Ascending aorta (tissue), 2 donors: ENCODE results near the gene FOXA3. TPM values are rescaled to one million over a fixed set of nuclear protein-coding genes. Genes with fewer than 3 reads are reported as not detected.

ENCODE experiments used
- DNase-seq, 2 donors: peaks; one replicate each; pipeline ENCODE4 v3.0.0-alpha.2; 2019; ENCODE audit warnings: low spot score in 2 of 2
- H3K27ac ChIP-seq, 2 donors: fragments of 200-600 bp; sonication (generic); one replicate each; pipeline ENCODE4 v1.5.1; 2016 to 2017; ENCODE audit warnings: mild to moderate bottlenecking in 1 of 2
- H3K27me3 ChIP-seq: fragments of 200-600 bp; sonication (generic); one replicate; pipeline ENCODE4 v1.5.1; 2017
- H3K36me3 ChIP-seq, 2 donors: fragments of 200-600 bp; sonication (generic); one replicate each; pipeline ENCODE4 v1.5.1; 2016
- H3K4me1 ChIP-seq, 2 donors: fragments of 200-600 bp; sonication (generic); one replicate each; pipeline ENCODE4 v1.5.1; 2016 to 2017; ENCODE audit warnings: mild to moderate bottlenecking in 1 of 2
- H3K4me3 ChIP-seq, 2 donors: fragments of 200-600 bp; sonication (generic); one replicate each; pipeline ENCODE4 v1.5.1; 2016 to 2017; ENCODE audit warnings: mild to moderate bottlenecking in 1 of 2
- H3K9me3 ChIP-seq, 2 donors: fragments of 200-600 bp; sonication (generic); one replicate each; pipeline ENCODE4 v1.5.1; 2016
- CTCF ChIP-seq, 3 experiments: fragments of 200-600 bp in 2 of 3; fragments of 450-650 bp in 1 of 3; sonication (generic) in 2 of 3; IDR thresholded peaks; one replicate each; pipeline ENCODE4 v1.5.1; 2016 to 2019; ENCODE audit warnings: antibody characterized with exemption in 3 of 3, mild to moderate bottlenecking in 1 of 3, moderate library complexity in 1 of 3
- intact Hi-C: fragments of 100-400 bp; cut with DNase I; formaldehyde crosslinking; loops from one replicate; pipeline ENCODE4 v1.15.1; 2023
- total RNA-seq: library from RNA; depleted of rRNA; stranded (reverse); fragments of >200 nt; gene quantifications from one replicate; pipeline ENCODE4 v1.1.0, GENCODE V29; 2016

Gene FOXA3
- total RNA-seq, 1 donor from 2014 or later: not detected

GRCh38 chr19:45825917-45826893 is 37.9 kb upstream of the FOXA3 start:
- DNase-seq: no peak
- H3K4me3 ChIP-seq: no peak overlapping the region
- no peak for TF ChIP-seq CTCF (IDR thresholded peaks at IDR 0.05)
- H3K36me3 ChIP-seq: peaks cover 88 to 95% of the 10 kb centered on the region in 2 donors
- H3K4me1 ChIP-seq: no peaks in the 10 kb centered on the region
- intact Hi-C loops: no loop called here
- no peak overlapping the region for H3K27ac ChIP-seq
- no peaks in the 10 kb centered on the region for H3K9me3 ChIP-seq
- H3K27me3 ChIP-seq: no peaks in the 10 kb centered on the region

- Histone ChIP-seq H3K9me3 (no peaks in the 10 kb centered on the region), H3K27me3 (no peaks in the 10 kb centered on the region), H3K4me1 (no peaks in the 10 kb centered on the region), H3K27ac (no peak overlapping the region), H3K36me3 (peaks cover 89 to 97% of the 10 kb centered on the region in 2 donors), H3K4me3 (no peak overlapping the region)
- DNase-seq: no peak
- TF ChIP-seq CTCF (IDR thresholded peaks at IDR 0.05): no peak
- intact Hi-C loops: no loop called here
These were observed 37.2 kb upstream of the FOXA3 start for GRCh38 chr19:45826934-45827333.

- intact Hi-C loops: no loop called here
- no peak overlapping the region for H3K4me3 ChIP-seq
- no peak for DNase-seq
- no peak for TF ChIP-seq CTCF (IDR thresholded peaks at IDR 0.05)
- no peaks in the 10 kb centered on the region for H3K9me3 ChIP-seq
- no peaks in the 10 kb centered on the region for H3K27me3 ChIP-seq
- H3K36me3 ChIP-seq: peaks cover 88 to 100% of the 10 kb centered on the region in 2 donors
- no peak overlapping the region for H3K27ac ChIP-seq
- no peaks in the 10 kb centered on the region for H3K4me1 ChIP-seq
These were observed 36.5 kb upstream of the FOXA3 start for GRCh38 chr19:45827459-45828093.

- no peak for TF ChIP-seq CTCF (IDR thresholded peaks at IDR 0.05)
- intact Hi-C loops: no loop called here
- peaks cover 86 to 100% of the 10 kb centered on the region in 2 donors for H3K36me3 ChIP-seq
- no peak for DNase-seq
- no peak overlapping the region for H3K4me3 ChIP-seq
- H3K4me1 ChIP-seq: no peaks in the 10 kb centered on the region
- H3K27ac ChIP-seq: no peak overlapping the region
- H3K27me3 ChIP-seq: no peaks in the 10 kb centered on the region
- H3K9me3 ChIP-seq: no peaks in the 10 kb centered on the region
These were observed 35.6 kb upstream of the FOXA3 start for GRCh38 chr19:45828523-45828922.

- no peak overlapping the region for H3K27ac ChIP-seq
- no peaks in the 10 kb centered on the region for H3K4me1 ChIP-seq
- DNase-seq: no peak
- no peak for TF ChIP-seq CTCF (IDR thresholded peaks at IDR 0.05)
- H3K9me3 ChIP-seq: no peaks in the 10 kb centered on the region
- intact Hi-C loops: no loop called here
- H3K27me3 ChIP-seq: no peaks in the 10 kb centered on the region
- H3K36me3 ChIP-seq: peaks cover 87 to 100% of the 10 kb centered on the region in 2 donors
- H3K4me3 ChIP-seq: no peak overlapping the region
These were observed 35.2 kb upstream of the FOXA3 start for GRCh38 chr19:45828945-45829344.
